Measurements from ENCODE around the gene ADGRL3. TPM values are rescaled to one million over a fixed set of nuclear protein-coding genes. Genes with fewer than 3 reads are reported as not detected.

The ADGRL3 gene
- total RNA-seq, 1 donor = under 0.01 TPM

GRCh38 chr4:61428950-61429349 is 228.8 kb downstream of the ADGRL3 start:
- TF ChIP-seq CTCF (IDR thresholded peaks at IDR 0.05; ENCODE audit: insufficient read depth, low read length) = no peak
- H3K4me3 ChIP-seq (ENCODE audit: low read depth, low read length) = no peak overlapping the region
- no peak for DNase-seq (ENCODE audit: low read depth)

- DNase-seq (ENCODE audit: low read depth) = no peak
- TF ChIP-seq CTCF (IDR thresholded peaks at IDR 0.05; ENCODE audit: insufficient read depth, low read length) = no peak
- no peak overlapping the region for H3K4me3 ChIP-seq (ENCODE audit: low read depth, low read length)
Observed at GRCh38 chr4:61431131-61431530, 231.0 kb downstream of the ADGRL3 start.

- no peak for DNase-seq (ENCODE audit: low read depth)
- H3K4me3 ChIP-seq (ENCODE audit: low read depth, low read length) = no peak overlapping the region
- no peak for TF ChIP-seq CTCF (IDR thresholded peaks at IDR 0.05; ENCODE audit: insufficient read depth, low read length)
Observed at GRCh38 chr4:61437923-61438322, 237.8 kb downstream of the ADGRL3 start.

- DNase-seq (ENCODE audit: low read depth) = no peak
- TF ChIP-seq CTCF (IDR thresholded peaks at IDR 0.05; ENCODE audit: insufficient read depth, low read length) = no peak
- H3K4me3 ChIP-seq (ENCODE audit: low read depth, low read length) = no peak overlapping the region
Observed at GRCh38 chr4:61440321-61440720, 240.2 kb downstream of the ADGRL3 start.

GRCh38 chr4:61442936-61443335 is 242.8 kb downstream of the ADGRL3 start:
- DNase-seq (ENCODE audit: low read depth) = no peak
- H3K4me3 ChIP-seq (ENCODE audit: low read depth, low read length) = no peak overlapping the region
- TF ChIP-seq CTCF (IDR thresholded peaks at IDR 0.05; ENCODE audit: insufficient read depth, low read length) = no peak

- no peak overlapping the region for H3K4me3 ChIP-seq (ENCODE audit: low read depth, low read length)
- DNase-seq (ENCODE audit: low read depth) = peak; percentile 70
- no peak for TF ChIP-seq CTCF (IDR thresholded peaks at IDR 0.05; ENCODE audit: insufficient read depth, low read length)
Observed at GRCh38 chr4:61443813-61444510, 243.8 kb downstream of the ADGRL3 start.
